ENCODE data around the gene CDK3.

GRCh38 chr17:76019833-76020467 is 19.3 kb downstream of the CDK3 start:
- TF ChIP-seq CTCF (IDR thresholded peaks at IDR 0.05) = no peak
- no peak for TF ChIP-seq POLR2AphosphoS5 (IDR thresholded peaks at IDR 0.05)
- no peak for TF ChIP-seq EP300 (IDR thresholded peaks at IDR 0.05; ENCODE audit: low read depth)
- no peak for TF ChIP-seq POLR2A (IDR thresholded peaks at IDR 0.05)
